SW480 (cell line): ENCODE data around the gene CCL20.

Source experiments
- DNase-seq: peaks from one replicate; pipeline ENCODE4 v3.0.0-alpha.2; 2016; ENCODE audit warnings: low spot score

Gene CCL20

GRCh38 chr2:227802882-227803281, 10.8 kb upstream of the CCL20 start:
- no peak for DNase-seq

- DNase-seq, result no peak
Observed at GRCh38 chr2:227804975-227805374, 8.7 kb upstream of the CCL20 start.

GRCh38 chr2:227805578-227805977, 8.1 kb upstream of the CCL20 start:
- no peak for DNase-seq

GRCh38 chr2:227808936-227809335, 4.7 kb upstream of the CCL20 start:
- no peak for DNase-seq

GRCh38 chr2:227812001-227812400, 1.6 kb upstream of the CCL20 start:
- DNase-seq, result no peak

- no peak for DNase-seq
Observed at GRCh38 chr2:227813229-227813561, 447 bp upstream of the CCL20 start.

- DNase-seq, result no peak
Observed at GRCh38 chr2:227815066-227815465, 1.4 kb downstream of the CCL20 start.

DNA sequence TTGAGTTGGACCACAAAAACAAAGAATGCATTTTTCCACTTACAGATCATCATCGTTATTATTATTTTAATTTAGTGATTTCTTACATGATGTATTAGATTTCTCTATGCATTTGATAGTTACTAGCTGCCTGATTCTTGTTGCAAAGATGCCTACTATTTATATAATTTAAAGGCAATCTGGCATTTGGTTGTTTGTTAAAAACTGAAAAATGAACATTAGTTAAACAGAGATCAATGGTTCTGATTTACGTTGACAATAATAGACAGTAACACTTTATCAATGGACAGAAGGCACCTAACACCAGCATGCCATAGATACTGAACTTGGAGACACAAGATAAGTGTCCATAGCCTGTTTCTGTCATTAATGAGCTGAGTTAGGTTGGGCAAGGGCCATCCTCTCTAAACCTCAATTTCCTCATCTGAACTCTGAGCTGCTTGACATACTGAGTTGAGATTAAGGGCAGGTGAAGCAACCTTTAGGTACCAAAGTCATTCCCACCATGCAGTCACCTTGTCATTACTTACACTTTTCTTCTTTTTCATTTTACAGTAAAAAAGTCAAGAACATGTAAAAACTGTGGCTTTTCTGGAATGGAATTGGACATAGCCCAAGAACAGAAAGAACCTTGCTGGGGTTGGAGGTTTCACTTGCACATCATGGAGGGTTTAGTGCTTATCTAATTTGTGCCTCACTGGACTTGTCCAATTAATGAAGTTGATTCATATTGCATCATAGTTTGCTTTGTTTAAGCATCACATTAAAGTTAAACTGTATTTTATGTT, 3.1 kb downstream of the CCL20 start:
- no peak for DNase-seq

- DNase-seq, result no peak
Observed at GRCh38 chr2:227817336-227817735, 3.7 kb downstream of the CCL20 start.

DNA sequence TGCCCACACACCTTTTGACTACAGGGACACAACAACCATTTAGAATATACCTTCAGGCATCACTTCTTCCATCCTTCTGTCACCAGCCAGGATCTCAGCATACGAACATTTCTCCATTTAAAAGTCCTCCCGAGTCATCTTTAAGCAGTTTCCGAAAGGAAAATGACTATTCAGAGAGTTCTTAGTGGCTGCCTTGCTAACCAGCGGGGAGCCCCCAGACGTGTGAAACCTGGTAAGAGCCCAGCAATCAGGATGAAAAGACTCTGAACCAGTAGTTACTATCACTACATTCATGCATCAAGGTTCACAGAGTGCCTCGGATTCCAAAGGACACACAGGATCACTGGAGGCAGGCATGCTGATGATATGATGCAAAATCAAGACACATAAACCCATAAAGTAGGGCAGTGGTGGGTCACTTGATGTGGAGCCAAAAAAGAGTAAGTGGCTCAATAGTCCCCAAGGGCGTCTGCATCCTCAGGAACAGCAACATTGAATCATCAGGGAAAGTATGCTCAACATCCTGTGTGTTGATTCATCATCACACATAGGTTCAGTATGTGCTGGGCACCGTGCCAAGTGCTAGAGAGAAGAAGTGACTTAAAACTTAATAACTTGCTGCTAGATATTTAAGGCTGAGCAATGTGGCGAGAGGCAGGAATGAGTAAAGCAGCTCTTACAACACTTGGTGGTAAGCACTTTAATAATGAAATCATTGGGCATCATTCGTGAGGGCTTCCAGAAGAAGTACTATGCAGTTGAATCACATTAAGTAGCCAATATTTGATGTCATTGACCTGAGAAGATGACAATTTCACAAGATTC, 4.4 kb downstream of the CCL20 start:
- DNase-seq, result peak; percentile 89

DNA sequence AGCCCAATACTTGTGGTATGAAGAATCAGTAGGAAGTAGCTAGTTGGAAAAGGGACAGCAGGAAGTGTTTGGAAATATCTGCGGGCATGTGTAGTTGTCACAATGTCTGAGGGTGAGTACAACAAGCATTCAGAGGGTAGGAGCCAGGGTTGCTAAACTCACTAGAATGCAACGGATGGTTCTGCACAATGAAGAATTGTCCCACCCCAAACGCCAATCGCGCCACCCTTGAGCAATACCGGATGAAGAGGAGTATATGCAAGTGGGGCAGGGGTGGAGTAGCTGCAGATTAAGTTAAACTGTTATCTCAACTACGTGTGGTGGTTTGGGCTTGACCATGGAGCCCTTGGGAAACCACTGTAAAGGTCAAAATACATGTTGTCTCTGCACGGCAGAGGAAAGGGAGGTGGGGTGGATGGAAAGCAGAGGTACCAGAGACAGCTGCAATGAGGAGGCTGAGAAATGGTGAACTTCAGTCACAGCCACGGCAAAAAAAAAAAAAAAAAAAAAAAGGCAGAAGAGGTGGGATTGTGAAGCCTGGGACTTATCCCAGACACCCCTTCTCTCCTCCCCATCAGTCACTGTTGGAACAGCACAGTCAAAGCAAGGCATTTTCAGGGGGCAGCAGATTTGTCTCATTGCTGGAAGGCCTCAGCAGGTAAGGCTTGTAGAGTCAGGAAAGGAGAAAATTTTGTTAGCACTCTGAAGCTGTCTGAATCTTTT, 5.2 kb downstream of the CCL20 start:
- peak; percentile 63 for DNase-seq

- DNase-seq, result no peak
Observed at GRCh38 chr2:227819398-227819697, 5.7 kb downstream of the CCL20 start.

DNA sequence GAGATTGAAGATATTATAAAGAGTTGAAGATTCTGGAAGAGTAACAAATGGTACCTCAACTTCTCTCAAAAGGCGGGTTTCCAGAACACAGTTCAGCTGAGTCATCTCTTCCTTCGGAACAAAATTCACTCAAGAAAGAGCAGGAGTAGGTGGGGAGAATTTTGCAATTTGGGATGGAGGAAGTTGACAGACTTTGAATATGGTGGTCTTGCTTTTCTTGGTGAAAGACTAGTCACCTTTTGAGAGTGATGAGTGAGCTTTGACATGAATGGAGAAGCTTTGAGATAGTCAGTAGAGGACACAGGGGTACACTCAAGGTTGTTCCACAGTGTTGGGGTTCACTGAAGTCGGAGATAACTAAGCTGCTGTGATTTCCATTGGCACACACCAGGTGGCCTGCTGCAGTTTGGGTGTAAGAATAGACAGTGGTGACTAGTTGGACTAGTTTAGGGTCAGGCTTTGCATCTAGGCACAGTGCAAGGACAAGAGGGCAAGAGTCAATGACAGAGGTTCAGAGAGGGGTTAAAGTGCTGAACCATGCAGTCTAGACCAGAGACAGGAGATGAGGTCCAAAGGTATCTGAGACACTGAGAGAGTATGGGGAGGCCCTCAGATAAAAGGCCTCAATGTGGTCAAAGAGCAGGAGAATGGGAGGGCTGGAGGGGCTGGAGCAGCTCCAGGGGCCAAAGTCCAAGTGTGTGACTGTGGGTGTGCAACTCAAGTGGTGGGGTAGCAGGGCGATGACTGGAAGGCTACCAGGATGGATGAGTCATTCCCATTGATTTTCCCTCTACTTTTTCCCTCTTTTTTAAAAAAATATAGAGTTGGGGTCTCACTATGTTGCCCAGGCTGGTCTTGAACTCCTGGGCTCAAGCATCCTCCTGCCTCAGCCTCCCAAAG, 7.7 kb downstream of the CCL20 start:
- DNase-seq, result peak; percentile 69

DNA sequence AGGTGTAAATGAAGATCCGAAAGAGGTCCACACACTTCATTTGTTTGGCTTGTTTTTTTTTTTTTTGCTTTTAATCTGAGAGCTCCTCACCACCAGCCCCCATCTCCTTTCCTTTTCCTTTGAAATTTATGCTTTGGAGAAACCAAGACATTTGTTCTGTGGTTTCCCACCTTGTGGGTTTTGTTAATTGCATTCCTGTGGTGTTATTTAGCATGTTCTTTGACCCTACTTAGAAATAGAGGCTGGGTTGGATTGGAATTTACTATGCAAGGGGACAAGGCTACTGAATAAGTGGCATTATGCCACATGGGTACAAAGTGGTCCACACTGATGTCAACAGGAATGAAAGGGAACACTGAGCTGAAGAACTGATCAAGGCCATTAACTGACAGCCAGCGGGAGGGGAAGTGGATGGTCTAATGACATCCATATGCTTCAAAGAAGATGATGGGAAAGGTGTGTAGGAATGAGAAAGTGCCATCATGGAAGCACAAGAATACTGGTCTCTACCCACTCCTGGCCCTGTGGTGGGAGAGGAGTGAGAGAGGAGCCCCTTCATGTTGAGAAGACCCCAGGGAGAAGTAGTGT, 8.9 kb downstream of the CCL20 start:
- peak; percentile 29 for DNase-seq

GRCh38 chr2:227823922-227824321, 10.3 kb downstream of the CCL20 start:
- DNase-seq, result no peak

- no peak for DNase-seq
Observed at GRCh38 chr2:227824711-227825110, 11.1 kb downstream of the CCL20 start.

GRCh38 chr2:227826019-227826521, 12.4 kb downstream of the CCL20 start:
- no peak for DNase-seq

DNA sequence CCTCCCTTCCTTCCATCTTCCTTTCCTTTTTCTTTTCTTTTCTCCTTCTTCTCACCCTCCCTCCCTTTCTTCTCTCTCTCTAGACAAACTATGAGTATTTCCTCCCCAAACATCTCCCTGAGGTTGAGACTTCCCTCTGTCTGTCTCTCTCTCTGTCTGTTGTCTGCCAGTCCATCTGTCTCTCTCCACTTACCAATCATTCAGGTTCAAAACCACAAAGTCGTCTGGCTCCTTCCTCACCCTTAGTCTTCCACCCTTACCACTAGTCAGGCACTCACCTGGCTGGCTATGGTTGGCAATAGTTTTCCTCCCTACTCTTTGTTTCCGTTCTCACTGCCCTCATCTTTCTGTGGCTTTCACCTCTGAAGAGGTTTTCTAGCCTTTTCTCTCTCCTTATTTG, 12.9 kb downstream of the CCL20 start:
- no peak for DNase-seq

- DNase-seq, result no peak
Observed at GRCh38 chr2:227827143-227827542, 13.5 kb downstream of the CCL20 start.

- DNase-seq, result no peak
Observed at GRCh38 chr2:227828477-227828912, 14.9 kb downstream of the CCL20 start.

- DNase-seq, result no peak
Observed at GRCh38 chr2:227829337-227829736, 15.7 kb downstream of the CCL20 start.
